D341Med (cell line): ENCODE data around the gene BRWD1.
"Not testable (repeated sequence)": the region's sequence is repeated elsewhere in the genome, so short reads cannot be mapped to it uniquely, and the experiment has no call there.

Experiments used
- DNase-seq: peaks from one replicate; pipeline ENCODE4 v3.0.0; 2012; ENCODE audit warnings: low spot score

The BRWD1 gene

GRCh38 chr21:39173716-39174680, 139.4 kb downstream of the BRWD1 start:
- DNase-seq, result no peak

DNA sequence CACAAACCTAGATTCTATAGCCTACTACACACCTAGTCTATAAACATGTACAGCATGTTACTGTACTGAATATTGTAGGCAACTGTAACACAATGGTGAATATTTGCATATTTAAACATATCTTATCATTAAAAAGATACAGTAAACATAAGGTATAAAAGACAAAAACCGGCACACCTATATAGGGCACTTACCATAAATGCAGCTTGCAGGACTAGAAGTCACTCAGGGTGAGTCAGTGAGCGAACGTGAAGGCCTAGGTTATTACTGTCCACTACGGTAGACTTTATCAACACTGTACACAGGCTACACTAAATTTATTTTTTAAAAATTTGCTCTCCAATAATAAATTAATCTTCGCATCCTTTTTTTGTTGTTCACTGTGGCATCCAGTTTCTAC, 143.5 kb downstream of the BRWD1 start:
- DNase-seq, result no peak

DNA sequence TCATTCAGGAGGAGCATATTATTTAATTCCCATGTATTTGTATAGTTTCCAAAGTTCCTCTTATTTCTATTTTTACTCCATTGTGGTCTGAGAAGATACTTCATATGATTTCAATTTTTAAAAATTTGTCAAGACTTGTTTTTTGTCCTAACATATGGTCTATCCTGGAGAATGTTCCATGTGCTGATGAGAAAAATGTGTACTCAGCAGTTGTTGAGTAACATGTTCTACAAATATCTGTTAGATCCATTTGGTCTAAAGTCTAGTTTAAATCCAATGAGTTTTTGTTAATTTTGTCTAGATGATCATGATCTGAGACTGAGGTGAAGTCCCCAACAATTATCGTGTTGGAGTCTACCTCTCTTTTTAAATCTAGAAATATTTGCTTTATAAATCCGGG, 144.6 kb downstream of the BRWD1 start:
- DNase-seq, result no peak

- no peak for DNase-seq
Observed at GRCh38 chr21:39164523-39164922, 148.9 kb downstream of the BRWD1 start.

GRCh38 chr21:39161064-39161463, 152.4 kb downstream of the BRWD1 start:
- DNase-seq, result no peak

GRCh38 chr21:39159342-39160063, 153.9 kb downstream of the BRWD1 start:
- DNase-seq, result peak; percentile 81

DNA sequence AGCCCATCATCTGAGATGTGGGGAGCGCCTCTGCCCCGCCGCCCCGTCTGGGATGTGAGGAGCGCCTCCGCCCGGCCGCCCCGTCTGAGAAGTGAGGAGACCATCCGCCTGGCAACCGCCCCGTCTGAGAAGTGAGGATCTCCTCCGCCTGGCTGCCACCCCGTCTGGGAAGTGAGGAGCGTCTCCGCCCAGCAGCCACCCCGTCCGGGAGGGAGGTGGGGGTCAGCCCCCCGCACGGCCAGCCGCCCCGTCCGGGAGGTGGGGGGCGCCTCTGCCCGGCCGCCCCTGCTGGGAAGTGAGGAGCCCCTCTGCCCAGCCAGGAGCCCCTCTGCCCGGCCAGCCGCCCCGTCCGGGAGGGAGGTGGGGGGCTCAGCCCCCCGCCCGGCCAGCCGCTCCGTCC, 156.2 kb downstream of the BRWD1 start:
- DNase-seq, result not testable (repeated sequence)

- DNase-seq, result no peak
Observed at GRCh38 chr21:39156024-39156423, 157.4 kb downstream of the BRWD1 start.

DNA sequence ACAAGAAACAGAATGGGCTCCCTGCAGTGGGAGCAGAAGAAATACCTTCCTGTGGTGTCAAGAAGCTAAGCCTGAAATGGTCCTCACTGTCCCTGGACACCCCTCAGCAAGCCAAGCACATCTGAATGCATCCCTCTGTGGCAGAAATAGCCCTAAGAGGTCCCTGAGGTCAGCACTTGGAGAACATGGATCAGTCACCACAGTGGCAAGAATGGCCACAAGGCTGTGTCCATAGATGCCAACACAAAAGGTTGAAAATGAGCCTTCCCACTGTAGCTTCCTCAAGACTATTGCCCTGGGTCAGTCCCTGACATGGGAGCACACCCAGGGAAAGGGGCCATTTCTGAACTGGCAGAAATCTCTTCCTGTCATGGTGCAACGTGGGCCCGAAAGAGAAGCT, 157.9 kb downstream of the BRWD1 start:
- no peak for DNase-seq

GRCh38 chr21:39153842-39154241, 159.6 kb downstream of the BRWD1 start:
- DNase-seq, result no peak

DNA sequence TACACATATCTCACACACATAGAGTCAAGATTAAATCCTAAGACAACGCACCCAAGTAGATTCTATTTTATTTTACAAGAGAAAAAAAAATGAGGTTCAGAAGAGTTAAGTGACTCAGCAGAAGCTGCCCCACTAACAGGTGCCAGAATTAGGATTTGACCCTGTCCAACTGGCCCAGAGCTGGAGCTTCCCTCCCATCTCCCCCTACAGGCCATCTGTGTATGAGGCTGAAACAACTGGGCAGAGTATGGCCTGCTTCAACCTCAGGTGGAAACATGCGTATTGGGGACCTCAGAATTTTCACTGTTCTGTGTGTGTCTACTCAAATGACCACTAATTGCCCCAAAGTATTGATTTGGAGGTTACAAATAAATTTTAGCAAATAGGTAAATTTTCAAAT, 160.1 kb downstream of the BRWD1 start:
- DNase-seq, result no peak

DNA sequence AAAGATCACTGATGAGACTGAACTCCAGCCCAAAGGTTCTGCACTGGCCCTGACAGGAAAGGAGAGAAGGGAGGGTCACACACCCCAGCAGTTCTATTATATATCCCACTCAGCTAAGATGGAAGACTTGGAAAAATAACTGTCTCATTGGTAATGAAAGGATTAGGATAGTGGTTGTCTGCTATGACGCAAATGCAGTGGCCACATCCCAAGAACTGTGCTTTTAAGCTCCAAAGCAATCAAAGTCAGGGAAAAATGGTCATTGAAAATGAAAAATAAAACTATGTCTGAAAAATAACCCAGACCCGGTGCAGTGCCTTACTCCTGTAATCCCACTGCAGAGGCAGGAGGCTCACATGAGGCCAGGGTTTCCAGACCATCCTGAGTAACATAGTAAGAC, 161.2 kb downstream of the BRWD1 start:
- DNase-seq, result no peak

GRCh38 chr21:39150877-39151276, 162.6 kb downstream of the BRWD1 start:
- no peak for DNase-seq

- DNase-seq, result no peak
Observed at GRCh38 chr21:39150316-39150715, 163.1 kb downstream of the BRWD1 start.

DNA sequence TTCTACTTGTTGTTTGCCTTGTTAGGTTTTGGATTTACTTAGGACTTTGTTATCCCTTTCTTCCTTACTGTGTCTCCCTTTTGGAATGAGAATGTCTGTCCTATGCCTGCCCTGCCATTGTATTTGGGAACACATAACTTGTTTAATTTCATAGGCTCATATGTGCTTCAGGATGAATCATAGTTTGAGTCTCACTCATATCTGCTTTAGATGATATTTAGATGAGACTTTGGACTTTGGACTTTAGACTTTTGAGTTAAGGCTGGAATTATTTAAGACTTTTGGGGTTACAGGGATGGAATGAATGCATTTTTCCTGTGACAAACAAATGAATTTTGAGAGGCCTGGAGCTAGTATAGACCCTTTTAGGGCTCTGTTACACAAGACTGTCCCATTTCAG, 163.6 kb downstream of the BRWD1 start:
- no peak for DNase-seq

- no peak for DNase-seq
Observed at GRCh38 chr21:39148975-39149374, 164.5 kb downstream of the BRWD1 start.

- DNase-seq, result no peak
Observed at GRCh38 chr21:39144191-39144590, 169.2 kb downstream of the BRWD1 start.

DNA sequence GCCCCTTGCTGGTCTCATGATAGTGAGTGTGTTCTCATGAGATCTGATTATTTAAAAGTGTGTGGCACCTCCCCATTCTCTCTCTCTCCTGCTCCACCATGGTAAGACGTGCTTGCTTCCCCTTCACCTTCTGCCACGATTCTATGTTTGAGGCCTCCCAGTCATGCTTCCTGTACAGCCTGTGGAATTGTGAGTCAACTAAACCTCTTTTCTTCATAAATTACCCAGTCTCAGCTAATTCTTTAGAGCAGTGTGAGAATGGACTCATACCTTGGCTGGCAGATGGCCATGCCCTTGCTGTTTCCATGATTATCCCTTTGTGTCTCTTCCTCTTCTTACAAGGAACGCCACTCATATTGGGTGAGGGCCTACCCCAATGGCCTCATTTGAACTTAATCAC, 170.5 kb downstream of the BRWD1 start:
- DNase-seq, result no peak

- no peak for DNase-seq
Observed at GRCh38 chr21:39141502-39141901, 171.9 kb downstream of the BRWD1 start.

DNA sequence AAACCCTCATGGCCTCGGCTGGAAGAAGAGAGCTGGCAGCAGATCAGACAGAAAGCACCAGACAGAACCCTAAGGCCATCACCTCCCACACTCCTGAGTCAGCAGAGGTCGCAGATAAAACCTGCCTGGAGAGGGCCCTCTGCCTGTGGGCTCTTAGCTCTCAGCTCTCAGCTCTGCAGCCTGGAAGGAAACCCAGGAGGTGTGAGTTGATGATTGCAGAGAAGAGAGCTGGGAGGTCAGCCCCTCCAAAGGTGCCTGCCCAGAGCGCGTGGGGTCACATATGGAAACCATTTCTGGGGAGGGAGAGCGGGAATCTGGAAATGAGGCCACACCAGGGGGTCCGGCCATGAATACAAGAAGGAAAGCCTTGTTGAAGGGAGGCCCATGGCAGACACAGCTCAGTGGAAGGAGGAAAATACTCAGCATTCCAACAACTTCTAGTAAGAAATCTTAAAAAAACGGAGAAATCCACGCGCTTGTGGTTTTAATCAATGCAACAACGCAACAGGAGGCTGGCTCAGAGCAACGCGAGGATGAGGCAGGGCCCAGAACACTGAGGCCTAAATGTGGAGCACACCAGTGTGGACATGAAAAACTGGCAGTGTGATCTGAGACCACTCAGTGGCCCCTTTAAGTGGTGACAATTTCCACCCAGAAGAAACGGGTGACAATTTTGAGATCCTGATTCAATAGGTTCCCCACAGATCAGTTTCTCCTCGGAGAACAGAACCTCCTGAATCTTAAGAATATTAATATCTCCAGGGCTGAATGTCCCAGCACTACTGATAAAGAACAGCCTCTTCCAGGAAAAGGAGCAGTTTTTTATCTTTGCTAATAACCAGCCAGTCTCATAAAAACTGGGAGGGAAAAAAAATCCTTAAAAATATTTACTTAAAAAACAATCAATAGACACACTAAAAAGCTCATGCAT, 175.9 kb downstream of the BRWD1 start:
- DNase-seq, result no peak

- no peak for DNase-seq
Observed at GRCh38 chr21:39136711-39137110, 176.7 kb downstream of the BRWD1 start.

- not testable (repeated sequence) for DNase-seq
Observed at GRCh38 chr21:39136138-39136537, 177.3 kb downstream of the BRWD1 start.
